IPS-11a (cell line): Measurements from ENCODE around the gene CCSER1.

Source experiments
- H3K4me3 ChIP-seq: one replicate; pipeline ENCODE4 v1.5.1; 2013; ENCODE audit warnings: low read depth, low read length, control low read depth

The CCSER1 gene

GRCh38 chr4:90127223-90127705 is at the start of gene CCSER1:
Gene CCSER1, plus strand, starts transcription at chr4:90127394.
- H3K4me3 ChIP-seq: peak within 1 kb of the TSS; percentile 73

GRCh38 chr4:90078440-90078839 is 48.8 kb upstream of the CCSER1 start:
- H3K4me3 ChIP-seq: no peak overlapping the region

- no peak overlapping the region for H3K4me3 ChIP-seq
Observed at GRCh38 chr4:90080116-90080515, 47.1 kb upstream of the CCSER1 start.

GRCh38 chr4:90081432-90082144 is 45.6 kb upstream of the CCSER1 start:
- H3K4me3 ChIP-seq: no peak overlapping the region

GRCh38 chr4:90082449-90082848 is 44.7 kb upstream of the CCSER1 start:
- no peak overlapping the region for H3K4me3 ChIP-seq

GRCh38 chr4:90084277-90084966 is 42.8 kb upstream of the CCSER1 start:
- no peak overlapping the region for H3K4me3 ChIP-seq

GRCh38 chr4:90084967-90085295 is 42.3 kb upstream of the CCSER1 start:
- no peak overlapping the region for H3K4me3 ChIP-seq

- H3K4me3 ChIP-seq: no peak overlapping the region
Observed at GRCh38 chr4:90093526-90093925, 33.7 kb upstream of the CCSER1 start.

GRCh38 chr4:90095000-90095399 is 32.2 kb upstream of the CCSER1 start:
- H3K4me3 ChIP-seq: no peak overlapping the region

GRCh38 chr4:90099812-90100211 is 27.4 kb upstream of the CCSER1 start:
- H3K4me3 ChIP-seq: no peak overlapping the region

- no peak overlapping the region for H3K4me3 ChIP-seq
Observed at GRCh38 chr4:90103991-90104390, 23.2 kb upstream of the CCSER1 start.

GRCh38 chr4:90105274-90105673 is 21.9 kb upstream of the CCSER1 start:
- H3K4me3 ChIP-seq: no peak overlapping the region

- no peak overlapping the region for H3K4me3 ChIP-seq
Observed at GRCh38 chr4:90112715-90113114, 14.5 kb upstream of the CCSER1 start.

GRCh38 chr4:90113881-90114457 is 13.2 kb upstream of the CCSER1 start:
- no peak overlapping the region for H3K4me3 ChIP-seq

- no peak overlapping the region for H3K4me3 ChIP-seq
Observed at GRCh38 chr4:90118527-90119195, 8.5 kb upstream of the CCSER1 start.

- no peak overlapping the region for H3K4me3 ChIP-seq
Observed at GRCh38 chr4:90120037-90120436, 7.2 kb upstream of the CCSER1 start.

GRCh38 chr4:90120815-90121214 is 6.4 kb upstream of the CCSER1 start:
- no peak overlapping the region for H3K4me3 ChIP-seq

- H3K4me3 ChIP-seq: no peak overlapping the region
Observed at GRCh38 chr4:90121676-90122354, 5.4 kb upstream of the CCSER1 start.

GRCh38 chr4:90122355-90122748 is 4.8 kb upstream of the CCSER1 start:
- no peak overlapping the region for H3K4me3 ChIP-seq

- H3K4me3 ChIP-seq: no peak overlapping the region
Observed at GRCh38 chr4:90124276-90124675, 2.9 kb upstream of the CCSER1 start.

GRCh38 chr4:90126805-90127204 is 389 bp upstream of the CCSER1 start:
- H3K4me3 ChIP-seq: peak overlapping the region; percentile 73
